WTC11 (cell line): Measurements from ENCODE around the gene CEACAM3.

Experiments
- AFF4 ChIP-seq: sonication (generic); formaldehyde crosslinking; IDR thresholded peaks from 2 replicates; pipeline ENCODE4 v1.8.1; 2023; ENCODE audit warnings: mild to moderate bottlenecking, missing genetic modification reagents, borderline replicate concordance
- ATF3 ChIP-seq: sonication (generic); formaldehyde crosslinking; conservative IDR thresholded peaks from 2 replicates; pipeline ENCODE4 v1.8.1; 2022; ENCODE audit warnings: mild to moderate bottlenecking, missing genetic modification reagents
- CREB1 ChIP-seq: sonication (generic); formaldehyde crosslinking; IDR thresholded peaks from 2 replicates; pipeline ENCODE4 v1.8.0; 2023; ENCODE audit warnings: mild to moderate bottlenecking, missing genetic modification reagents
- FOXJ3 ChIP-seq: sonication (generic); formaldehyde crosslinking; IDR thresholded peaks from 2 replicates; pipeline ENCODE4 v1.9.0; 2021; ENCODE audit warnings: missing genetic modification reagents, mild to moderate bottlenecking, borderline replicate concordance
- MXD4 ChIP-seq: fragments of 250-450 bp; sonication (Bioruptor Pico); IDR thresholded peaks from 2 replicates; pipeline ENCODE4 v1.8.0; 2021; ENCODE audit warnings: mild to moderate bottlenecking, moderate library complexity, borderline replicate concordance
- TEAD1 ChIP-seq: sonication (generic); formaldehyde crosslinking; IDR thresholded peaks from 2 replicates; pipeline ENCODE4 v1.8.0; 2022; ENCODE audit warnings: mild to moderate bottlenecking, missing genetic modification reagents
- TP53 ChIP-seq: sonication (generic); formaldehyde crosslinking; IDR thresholded peaks from 2 replicates; pipeline ENCODE4 v1.8.1; 2023; ENCODE audit warnings: mild to moderate bottlenecking, missing genetic modification reagents
- ZNF423 ChIP-seq: fragments of 250-450 bp; sonication (Bioruptor Pico); IDR thresholded peaks from 2 replicates; pipeline ENCODE4 v2.1.2; 2022; ENCODE audit warnings: mild to moderate bottlenecking, moderate library complexity
- TF ChIP-seq, protein P1 (sequence below): fragments of 200-600 bp; IDR thresholded peaks from 2 replicates; pipeline ENCODE4 v1.8.0; 2022; ENCODE audit warnings: antibody characterized with exemption

DNA sequence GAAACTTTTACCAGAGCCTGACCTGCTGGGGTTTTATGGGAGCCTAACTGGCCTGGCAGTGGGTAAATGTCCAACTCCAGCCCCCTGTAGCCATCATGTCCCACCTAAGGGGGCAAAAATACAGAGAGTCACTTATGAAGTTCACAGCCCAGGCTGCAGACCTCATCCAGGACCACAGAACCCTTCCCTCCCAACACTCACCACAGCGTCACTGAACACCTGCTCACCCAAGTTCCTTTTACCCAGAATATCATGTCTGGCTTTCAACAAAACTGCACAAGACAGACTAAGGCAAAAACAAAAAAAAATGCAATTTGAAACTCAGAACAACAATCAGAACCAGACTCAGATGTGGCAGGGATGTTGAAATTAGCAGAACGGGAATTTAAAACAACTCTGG, 6.4 kb downstream of the CEACAM3 start:
- TF ChIP-seq, protein P1, sequence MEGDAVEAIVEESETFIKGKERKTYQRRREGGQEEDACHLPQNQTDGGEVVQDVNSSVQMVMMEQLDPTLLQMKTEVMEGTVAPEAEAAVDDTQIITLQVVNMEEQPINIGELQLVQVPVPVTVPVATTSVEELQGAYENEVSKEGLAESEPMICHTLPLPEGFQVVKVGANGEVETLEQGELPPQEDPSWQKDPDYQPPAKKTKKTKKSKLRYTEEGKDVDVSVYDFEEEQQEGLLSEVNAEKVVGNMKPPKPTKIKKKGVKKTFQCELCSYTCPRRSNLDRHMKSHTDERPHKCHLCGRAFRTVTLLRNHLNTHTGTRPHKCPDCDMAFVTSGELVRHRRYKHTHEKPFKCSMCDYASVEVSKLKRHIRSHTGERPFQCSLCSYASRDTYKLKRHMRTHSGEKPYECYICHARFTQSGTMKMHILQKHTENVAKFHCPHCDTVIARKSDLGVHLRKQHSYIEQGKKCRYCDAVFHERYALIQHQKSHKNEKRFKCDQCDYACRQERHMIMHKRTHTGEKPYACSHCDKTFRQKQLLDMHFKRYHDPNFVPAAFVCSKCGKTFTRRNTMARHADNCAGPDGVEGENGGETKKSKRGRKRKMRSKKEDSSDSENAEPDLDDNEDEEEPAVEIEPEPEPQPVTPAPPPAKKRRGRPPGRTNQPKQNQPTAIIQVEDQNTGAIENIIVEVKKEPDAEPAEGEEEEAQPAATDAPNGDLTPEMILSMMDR, result no peak
- no peak for TF ChIP-seq ATF3 (CRISPR knock-in tag)
- no peak for TF ChIP-seq CREB1 (CRISPR knock-in tag)
- no peak for TF ChIP-seq TP53 (CRISPR knock-in tag)
- no peak for TF ChIP-seq MXD4 (CRISPR knock-in tag)
- TF ChIP-seq AFF4 (CRISPR knock-in tag), result no peak
- TF ChIP-seq FOXJ3, result no peak
- TF ChIP-seq ZNF423 (CRISPR knock-in tag), result no peak
- no peak for TF ChIP-seq TEAD1 (CRISPR knock-in tag)
